ENCODE measurements around the gene REG3A.

Gene REG3A

GRCh38 chr2:79159653-79160052 is at the start of gene REG3A:
REG3A (minus strand) TSS chr2:79159753; CDS start chr2:79159405, 348 bp downstream.
- no peak for DNase-seq (ENCODE audit: low read depth, low spot score)

GRCh38 chr2:79200762-79201161 is 41.2 kb upstream of the REG3A start:
- DNase-seq (ENCODE audit: low read depth, low spot score): no peak

GRCh38 chr2:79191816-79192215 is 32.3 kb upstream of the REG3A start:
- DNase-seq (ENCODE audit: low read depth, low spot score): no peak

- DNase-seq (ENCODE audit: low read depth, low spot score): no peak
Measured at GRCh38 chr2:79191081-79191480, 31.5 kb upstream of the REG3A start.

GRCh38 chr2:79189465-79189864 is 29.9 kb upstream of the REG3A start:
- DNase-seq (ENCODE audit: low read depth, low spot score): no peak

- DNase-seq (ENCODE audit: low read depth, low spot score): no peak
Measured at GRCh38 chr2:79181617-79182016, 22.1 kb upstream of the REG3A start.

GRCh38 chr2:79180092-79180491 is 20.5 kb upstream of the REG3A start:
- no peak for DNase-seq (ENCODE audit: low read depth, low spot score)

- no peak for DNase-seq (ENCODE audit: low read depth, low spot score)
Measured at GRCh38 chr2:79179036-79179435, 19.5 kb upstream of the REG3A start.

GRCh38 chr2:79178076-79178674 is 18.6 kb upstream of the REG3A start:
- no peak for DNase-seq (ENCODE audit: low read depth, low spot score)

GRCh38 chr2:79171348-79171958 is 11.9 kb upstream of the REG3A start:
- no peak for DNase-seq (ENCODE audit: low read depth, low spot score)

- DNase-seq (ENCODE audit: low read depth, low spot score): no peak
Measured at GRCh38 chr2:79162801-79163200, 3.2 kb upstream of the REG3A start.

- no peak for DNase-seq (ENCODE audit: low read depth, low spot score)
Measured at GRCh38 chr2:79162132-79162531, 2.6 kb upstream of the REG3A start.

GRCh38 chr2:79159030-79159429 is 523 bp downstream of the REG3A start:
- no peak for DNase-seq (ENCODE audit: low read depth, low spot score)

GRCh38 chr2:79155826-79156476 is 3.6 kb downstream of the REG3A start:
- DNase-seq (ENCODE audit: low read depth, low spot score): no peak

- no peak for DNase-seq (ENCODE audit: low read depth, low spot score)
Measured at GRCh38 chr2:79139423-79139822, 20.1 kb downstream of the REG3A start.

GRCh38 chr2:79138385-79138784 is 21.2 kb downstream of the REG3A start:
- no peak for DNase-seq (ENCODE audit: low read depth, low spot score)

GRCh38 chr2:79131687-79132086 is 27.9 kb downstream of the REG3A start:
- no peak for DNase-seq (ENCODE audit: low read depth, low spot score)

- DNase-seq (ENCODE audit: low read depth, low spot score): no peak
Measured at GRCh38 chr2:79129804-79130203, 29.7 kb downstream of the REG3A start.

- no peak for DNase-seq (ENCODE audit: low read depth, low spot score)
Measured at GRCh38 chr2:79129260-79129659, 30.3 kb downstream of the REG3A start.

GRCh38 chr2:79128406-79128805 is 31.1 kb downstream of the REG3A start:
- no peak for DNase-seq (ENCODE audit: low read depth, low spot score)

GRCh38 chr2:79125721-79125985 is 33.9 kb downstream of the REG3A start:
- no peak for DNase-seq (ENCODE audit: low read depth, low spot score)

- no peak for DNase-seq (ENCODE audit: low read depth, low spot score)
Measured at GRCh38 chr2:79124907-79125720, 34.4 kb downstream of the REG3A start.

GRCh38 chr2:79122676-79123075 is 36.9 kb downstream of the REG3A start:
- no peak for DNase-seq (ENCODE audit: low read depth, low spot score)
